Measurements from ENCODE around the gene NCAPH2.

Gene NCAPH2

GRCh38 chr22:50550395-50550794, 42.4 kb downstream of the NCAPH2 start:
- no peak for DNase-seq

GRCh38 chr22:50551160-50551752, 43.2 kb downstream of the NCAPH2 start:
- no peak for DNase-seq

GRCh38 chr22:50553310-50553709, 45.3 kb downstream of the NCAPH2 start:
- DNase-seq = no peak

GRCh38 chr22:50556703-50557102, 48.7 kb downstream of the NCAPH2 start:
- no peak for DNase-seq

- DNase-seq = no peak
These were observed 52.0 kb downstream of the NCAPH2 start for GRCh38 chr22:50560034-50560433.

- no peak for DNase-seq
These were observed 53.7 kb downstream of the NCAPH2 start for GRCh38 chr22:50561401-50562358.

GRCh38 chr22:50562523-50563412, 54.7 kb downstream of the NCAPH2 start, which contains the start of gene SYCE3:
Gene SYCE3 (minus strand): TSS chr22:50562919. CDS start chr22:50556405, 6,514 bp downstream.
- DNase-seq = peak; percentile 99

GRCh38 chr22:50563413-50564160, 55.6 kb downstream of the NCAPH2 start:
- DNase-seq = no peak

GRCh38 chr22:50564289-50564688, 56.3 kb downstream of the NCAPH2 start:
- DNase-seq = no peak

GRCh38 chr22:50567721-50568252, 59.8 kb downstream of the NCAPH2 start:
- DNase-seq = no peak

- no peak for DNase-seq
These were observed 60.6 kb downstream of the NCAPH2 start for GRCh38 chr22:50568626-50569025.

GRCh38 chr22:50569041-50569459, 61.0 kb downstream of the NCAPH2 start:
- DNase-seq = no peak

- no peak for DNase-seq
These were observed 62.0 kb downstream of the NCAPH2 start for GRCh38 chr22:50569896-50570535.

GRCh38 chr22:50570861-50571260, 62.8 kb downstream of the NCAPH2 start:
- no peak for DNase-seq

- no peak for DNase-seq
These were observed 63.5 kb downstream of the NCAPH2 start for GRCh38 chr22:50571264-50572175.

GRCh38 chr22:50572965-50573364, 64.9 kb downstream of the NCAPH2 start:
- DNase-seq = no peak

GRCh38 chr22:50573491-50574382, 65.7 kb downstream of the NCAPH2 start:
- DNase-seq = no peak

- DNase-seq = no peak
These were observed 66.3 kb downstream of the NCAPH2 start for GRCh38 chr22:50574383-50574755.
